H1 (cell line): ENCODE data around the gene PCNX3. TPM values are rescaled to one million over a fixed set of nuclear protein-coding genes. Genes with fewer than 3 reads are reported as not detected.

ENCODE experiments used
- CTCF ChIA-PET: fragments of 300-600 bp; sonication (Branson Sonifier 250); formaldehyde crosslinking; loops from one replicate; lab custom pipeline; 2021; ENCODE audit not compliant: partially characterized antibody; lab: Charles Lee
- POLR2A ChIA-PET: fragments of 300-600 bp; sonication (Branson Sonifier 250); formaldehyde crosslinking; loops from one replicate; lab custom pipeline; 2021; ENCODE audit warnings: inconsistent platforms; ENCODE audit not compliant: partially characterized antibody; lab: Charles Lee
- DNase-seq, 2 experiments: peaks; one replicate each; pipeline versions ENCODE4 v3.0.0 to v3.0.0-alpha.2; 2010 to 2022; ENCODE audit warnings: low spot score in 2 of 2, low read depth in 1 of 2, mixed read lengths in 1 of 2
- FAIRE-seq: peaks from 2 replicates; lab custom pipeline; 2011; peaks lifted over from hg19 to GRCh38; lab: Jason Lieb, UNC
- H2AFZ ChIP-seq: 2 replicates; pipeline ENCODE4 v1.8.1; 2012; ENCODE audit warnings: low read length, inconsistent platforms
- H2AK5ac ChIP-seq: 2 replicates; pipeline ENCODE4 v1.6.1; 2013; ENCODE audit warnings: low read depth, low read length
- H2BK120ac ChIP-seq: replicated peaks from 2 replicates; pipeline ENCODE3; 2013; ENCODE audit warnings: low read depth, low read length, inconsistent platforms
- H2BK12ac ChIP-seq: 2 replicates; pipeline ENCODE4 v1.6.1; 2013; ENCODE audit warnings: low read depth, low read length
- H2BK15ac ChIP-seq: 2 replicates; pipeline ENCODE4 v1.6.1; 2013; ENCODE audit warnings: low read length
- H2BK20ac ChIP-seq: 2 replicates; pipeline ENCODE4 v1.6.1; 2013; ENCODE audit warnings: low read length
- H2BK5ac ChIP-seq: 2 replicates; pipeline ENCODE4 v1.6.1; 2013; ENCODE audit warnings: low read depth, low read length
- H3K14ac ChIP-seq: 2 replicates; pipeline ENCODE4 v1.6.1; 2013; ENCODE audit warnings: inconsistent platforms; ENCODE audit not compliant: insufficient read length
- H3K18ac ChIP-seq: 2 replicates; pipeline ENCODE4 v1.6.1; 2013; ENCODE audit warnings: low read length; ENCODE audit errors: extremely low read depth
- H3K23ac ChIP-seq: 2 replicates; pipeline ENCODE4 v1.6.1; 2013; ENCODE audit warnings: inconsistent platforms; ENCODE audit not compliant: insufficient read length
- H3K23me2 ChIP-seq: 2 replicates; pipeline ENCODE4 v1.6.1; 2013; ENCODE audit warnings: low read depth, low read length
- H3K27ac ChIP-seq: 2 replicates; pipeline ENCODE4 v1.6.1; 2011; ENCODE audit warnings: low read depth, low read length, inconsistent platforms
- H3K27me3 ChIP-seq, 4 experiments: replicated peaks in 1 of 4; 1 replicate in 1 of 4; 2 replicates in 3 of 4; pipeline versions ENCODE4 v1.6.1 to v1.8.1; 2011 to 2013; ENCODE audit warnings: low read length in 3 of 4, mild to moderate bottlenecking in 3 of 4, inconsistent platforms in 2 of 4, mixed read lengths in 2 of 4, moderate library complexity in 1 of 4; ENCODE audit not compliant: control insufficient read depth in 3 of 4, insufficient read depth in 3 of 4; ENCODE audit errors: extremely low read depth in 1 of 4
- H3K36me3 ChIP-seq, 4 experiments: 2 replicates each; pipeline versions ENCODE4 v1.6.1 to v1.8.1; 2011 to 2013; ENCODE audit warnings: mild to moderate bottlenecking in 4 of 4, low read length in 3 of 4, moderate library complexity in 2 of 4, control low read depth in 1 of 4, inconsistent platforms in 1 of 4; ENCODE audit not compliant: insufficient read depth in 4 of 4, control insufficient read depth in 2 of 4
- H3K4ac ChIP-seq: replicated peaks from 2 replicates; pipeline ENCODE3; 2013; ENCODE audit warnings: low read length, low read depth, mixed read lengths, inconsistent platforms; ENCODE audit not compliant: insufficient read length
- H3K4me1 ChIP-seq, 4 experiments: replicated peaks in 1 of 4; 1 replicate in 1 of 4; 2 replicates in 3 of 4; pipeline versions ENCODE4 v1.6.1 to v1.8.1; 2011 to 2013; ENCODE audit warnings: low read length in 3 of 4, inconsistent platforms in 2 of 4, mixed read lengths in 1 of 4; ENCODE audit not compliant: insufficient read depth in 4 of 4, control insufficient read depth in 3 of 4
- H3K4me2 ChIP-seq, 2 experiments: 2 replicates each; pipeline versions ENCODE4 v1.6.1 to v1.8.1; 2011 to 2013; ENCODE audit warnings: low read depth in 2 of 2, low read length in 2 of 2, control low read depth in 1 of 2, inconsistent platforms in 1 of 2, mild to moderate bottlenecking in 1 of 2; ENCODE audit not compliant: insufficient read depth in 1 of 2
- H3K4me3 ChIP-seq, 4 experiments: fragments of 200-600, 300-600 bp in 1 of 4; sonication (generic), shearing (Covaris generic), sonication (Bioruptor Twin) in 1 of 4; 2 replicates each; pipeline versions ENCODE4 v1.5.1 to v1.8.1; 2011 to 2016; ENCODE audit warnings: low read length in 4 of 4, low read depth in 3 of 4, control low read depth in 2 of 4, inconsistent platforms in 2 of 4, mild to moderate bottlenecking in 2 of 4, mixed read lengths in 1 of 4, moderate library complexity in 1 of 4; ENCODE audit not compliant: insufficient read depth in 2 of 4; ENCODE audit errors: extremely low read depth in 1 of 4
- H3K56ac ChIP-seq: replicated peaks from 2 replicates; pipeline ENCODE3; 2013; ENCODE audit warnings: low read depth, mild to moderate bottlenecking, mixed read lengths, low read length, inconsistent platforms; ENCODE audit not compliant: insufficient read length
- H3K79me1 ChIP-seq: 2 replicates; pipeline ENCODE4 v1.6.1; 2013; ENCODE audit warnings: low read depth, low read length, control low read depth
- H3K79me2 ChIP-seq, 2 experiments: 2 replicates each; pipeline versions ENCODE4 v1.6.1 to v1.8.1; 2012 to 2013; ENCODE audit warnings: low read length in 2 of 2, mild to moderate bottlenecking in 2 of 2, inconsistent platforms in 1 of 2; ENCODE audit not compliant: insufficient read depth in 2 of 2, control insufficient read depth in 1 of 2
- H3K9ac ChIP-seq, 4 experiments: replicated peaks in 1 of 4; 1 replicate in 1 of 4; 2 replicates in 3 of 4; pipeline versions ENCODE4 v1.6.1 to v1.8.1; 2011 to 2013; ENCODE audit warnings: low read depth in 3 of 4, low read length in 3 of 4, control low read depth in 2 of 4, mild to moderate bottlenecking in 2 of 4, moderate library complexity in 2 of 4, inconsistent platforms in 1 of 4; ENCODE audit errors: extremely low read depth in 1 of 4
- H3K9me3 ChIP-seq, 2 experiments: 2 replicates each; pipeline versions ENCODE4 v1.6.1 to v1.8.1; 2012 to 2013; ENCODE audit warnings: mild to moderate bottlenecking in 2 of 2, moderate library complexity in 2 of 2, control low read depth in 1 of 2, inconsistent platforms in 1 of 2, low read depth in 1 of 2, low read length in 1 of 2, mixed read lengths in 1 of 2; ENCODE audit not compliant: insufficient read depth in 2 of 2
- H4K20me1 ChIP-seq, 2 experiments: replicated peaks in 1 of 2; 2 replicates each; pipeline versions ENCODE3 to v1.8.1; 2011 to 2013; ENCODE audit warnings: inconsistent platforms in 2 of 2, low read length in 2 of 2, mild to moderate bottlenecking in 1 of 2; ENCODE audit not compliant: insufficient read depth in 2 of 2, control insufficient read depth in 1 of 2
- H4K5ac ChIP-seq: 2 replicates; pipeline ENCODE4 v1.6.1; 2013; ENCODE audit warnings: low read length, low read depth, mixed read lengths, inconsistent platforms; ENCODE audit not compliant: insufficient read length
- H4K8ac ChIP-seq: 2 replicates; pipeline ENCODE4 v1.8.0; 2013; ENCODE audit warnings: mild to moderate bottlenecking, moderate library complexity, low read length, inconsistent platforms; ENCODE audit not compliant: insufficient read depth; ENCODE audit errors: extremely low read depth
- H4K91ac ChIP-seq: replicated peaks from 2 replicates; pipeline ENCODE3; 2013; ENCODE audit warnings: low read length, mixed read lengths, inconsistent platforms; ENCODE audit not compliant: insufficient read length
- ATF3 ChIP-seq: IDR thresholded peaks from 2 replicates; pipeline ENCODE4 v1.6.1; 2011; ENCODE audit warnings: low read depth, mild to moderate bottlenecking, low read length; ENCODE audit not compliant: insufficient read depth
- CEBPB ChIP-seq: IDR thresholded peaks from 2 replicates; pipeline ENCODE4 v1.6.1; 2012; ENCODE audit warnings: low read depth, low read length
- CTBP2 ChIP-seq: IDR thresholded peaks from 2 replicates; pipeline ENCODE4 v1.7.0; 2011; ENCODE audit warnings: borderline replicate concordance, mild to moderate bottlenecking, moderate library complexity, mixed read lengths, low read length; ENCODE audit not compliant: insufficient read depth, insufficient read length
- E2F6 ChIP-seq: IDR thresholded peaks from 2 replicates; pipeline ENCODE4 v1.6.1; 2012; ENCODE audit warnings: inconsistent platforms
- EGR1 ChIP-seq: IDR thresholded peaks from 2 replicates; pipeline ENCODE4 v1.6.1; 2011; ENCODE audit warnings: low read depth, low read length, borderline replicate concordance
- JUND ChIP-seq: IDR thresholded peaks from 2 replicates; pipeline ENCODE4 v1.6.1; 2011; ENCODE audit warnings: mild to moderate bottlenecking, improper control_type of control experiment, low read length
- KDM1A ChIP-seq: fragments of 200-600, 300-600 bp; sonication (generic); IDR thresholded peaks from 2 replicates; pipeline ENCODE4 v1.7.1; 2016; ENCODE audit warnings: mild to moderate bottlenecking, low read length, borderline replicate concordance
- KDM5A ChIP-seq: fragments of 200-600 bp; IDR thresholded peaks from 2 replicates; pipeline ENCODE4 v1.7.1; 2012; ENCODE audit warnings: mild to moderate bottlenecking, low read length, inconsistent platforms, mixed read lengths
- NANOG ChIP-seq: IDR thresholded peaks from 2 replicates; pipeline ENCODE4 v1.6.1; 2011; ENCODE audit warnings: low read length, low read depth, mild to moderate bottlenecking, inconsistent platforms; ENCODE audit not compliant: insufficient read depth, poor library complexity, severe bottlenecking
- TAF7 ChIP-seq: optimal IDR thresholded peaks from 2 replicates; pipeline ENCODE3; 2011; ENCODE audit warnings: low read depth, mild to moderate bottlenecking, inconsistent platforms, low read length, moderate library complexity, borderline replicate concordance
- TEAD4 ChIP-seq: IDR thresholded peaks from 2 replicates; pipeline ENCODE4 v1.6.1; 2012; ENCODE audit warnings: low read depth, low read length, inconsistent platforms, mixed read lengths
- ZNF274 ChIP-seq: IDR thresholded peaks from 2 replicates; pipeline ENCODE4 v1.7.0; 2012; ENCODE audit warnings: low read length, borderline replicate concordance; ENCODE audit errors: extremely low read depth
- WGBS, 2 experiments: shearing (Covaris generic) in 1 of 2; methylation state at CpG; one replicate each; pipeline versions ENCODE4 v1.1.6 to v1.1.7; 2013 to 2015; ENCODE audit warnings: low lambda C conversion rate in 2 of 2, mixed read lengths in 2 of 2, inconsistent platforms in 1 of 2, low coverage in 1 of 2, missing lambda C conversion rate in 1 of 2; ENCODE audit not compliant: insufficient replicate concordance in 2 of 2, insufficient coverage in 1 of 2, insufficient read length in 1 of 2; ENCODE audit errors: extremely low coverage in 1 of 2, missing lambda C conversion rate in 1 of 2; 5-methylcytosine and 5-hydroxymethylcytosine counted together
- polyA plus RNA-seq, 7 experiments: library from polyadenylated mRNA; depleted of rRNA in 3 of 7; stranded (reverse) in 5 of 7; unstranded in 2 of 7; fragments of >200 nt in 5 of 7; fragments of 200-250 nt in 2 of 7; gene quantifications; 1 replicate in 5 of 7; 2 replicates in 1 of 7; 4 replicates in 1 of 7; pipeline versions ENCODE4 v1.2.1 to v1.2.3, GENCODE V29; 2011 to 2013; ENCODE audit warnings: missing spikeins in 2 of 7, mixed read lengths in 2 of 7
- total RNA-seq: library from RNA; stranded (reverse); fragmentation: NEBNext Ultra II Directional; extraction: Animal tissue kit (Norgen Biotek cat#: 25700); gene quantifications from 2 replicates; pipeline ENCODE4 v1.2.1, GENCODE V29; 2021

The PCNX3 gene
- total and polyA plus RNA-seq, 2 of the 8 experiments (the other 6 are each of a cell fraction or from before 2014, with no cell fraction given), result 27.2 to 38.8 TPM

GRCh38 chr11:65610404-65610803, 5.2 kb upstream of the PCNX3 start:
- ChIA-PET POLR2A (interaction anchor here (0.6 to 2.1 kb wide), 9 partner anchors 10 to 234 kb away, joined by 3 to 6 read pairs (median 4); no protein-coding TSS in a partner anchor), CTCF (interaction anchor here (0.6 to 14.8 kb wide), 7 partner anchors 13 to 169 kb away, joined by 3 to 227 read pairs (median 3); partner anchors contain the start of genes KCNK7 and SIPA1)
- no peak overlapping the region for H2AK5ac ChIP-seq
- peaks cover 0 to 6% (median under 1%) of the 10 kb centered on the region in 4 experiments; a peak in 2 of 8 replicates for H3K36me3 ChIP-seq
- peaks cover 3 to 19% of the 10 kb centered on the region in 2 experiments for H4K20me1 ChIP-seq
- WGBS, 2 experiments, result 92% methylated on average over 6 of the region's 6 CpGs; no CpG with 5 or more reads in 1 of the 2 experiments
- no peak overlapping the region for H2BK120ac ChIP-seq
- peaks cover 0 to 30% (median 13%) of the 10 kb centered on the region in 4 experiments; a peak in 6 of 7 replicates for H3K4me1 ChIP-seq
- H3K27me3 ChIP-seq, result no peaks in the 10 kb centered on the region; a peak in 1 of 7 replicates
- no peak overlapping the region for H3K4ac ChIP-seq
- peaks cover 5 to 11% of the 10 kb centered on the region in 2 experiments; a peak in 2 of 4 replicates for H3K79me2 ChIP-seq
- no peak overlapping the region for H3K4me2 ChIP-seq
- H3K9ac ChIP-seq, result no peak overlapping the region; a peak in 1 of 7 replicates
- no peak for TF ChIP-seq TEAD4
- no peak for TF ChIP-seq ATF3
- no peak for TF ChIP-seq EGR1
- TF ChIP-seq ZNF274, result no peak
- TF ChIP-seq E2F6, result no peak
- TF ChIP-seq JUND, result no peak
- TF ChIP-seq NANOG, result no peak
- no peak for TF ChIP-seq KDM5A
- no peak for TF ChIP-seq CTBP2
- no peak for TF ChIP-seq KDM1A
- TF ChIP-seq CEBPB, result no peak
- no peak for TF ChIP-seq TAF7
- H2BK20ac ChIP-seq, result no peak overlapping the region
- H2BK12ac ChIP-seq, result no peak overlapping the region
- no peak overlapping the region for H3K4me3 ChIP-seq
- H3K14ac ChIP-seq, result no peak overlapping the region
- H3K9me3 ChIP-seq, result no peaks in the 10 kb centered on the region
- FAIRE-seq, result no peak
- no peak overlapping the region for H3K23ac ChIP-seq
- no peak overlapping the region for H3K56ac ChIP-seq
- DNase-seq, result no peak
- H2BK15ac ChIP-seq, result no peak overlapping the region
- H4K91ac ChIP-seq, result no peak overlapping the region
- no peak overlapping the region for H4K8ac ChIP-seq
- no peak overlapping the region for H3K18ac ChIP-seq
- H3K23me2 ChIP-seq, result peaks cover 19% of the 10 kb centered on the region
- H3K27ac ChIP-seq, result no peak overlapping the region
- H2BK5ac ChIP-seq, result no peak overlapping the region
- H3K79me1 ChIP-seq, result peaks cover 23% of the 10 kb centered on the region
- no peak overlapping the region for H4K5ac ChIP-seq
- H2AFZ ChIP-seq, result no peak overlapping the region
